ENCODE measurements around the gene STRN3.

The STRN3 gene

DNA sequence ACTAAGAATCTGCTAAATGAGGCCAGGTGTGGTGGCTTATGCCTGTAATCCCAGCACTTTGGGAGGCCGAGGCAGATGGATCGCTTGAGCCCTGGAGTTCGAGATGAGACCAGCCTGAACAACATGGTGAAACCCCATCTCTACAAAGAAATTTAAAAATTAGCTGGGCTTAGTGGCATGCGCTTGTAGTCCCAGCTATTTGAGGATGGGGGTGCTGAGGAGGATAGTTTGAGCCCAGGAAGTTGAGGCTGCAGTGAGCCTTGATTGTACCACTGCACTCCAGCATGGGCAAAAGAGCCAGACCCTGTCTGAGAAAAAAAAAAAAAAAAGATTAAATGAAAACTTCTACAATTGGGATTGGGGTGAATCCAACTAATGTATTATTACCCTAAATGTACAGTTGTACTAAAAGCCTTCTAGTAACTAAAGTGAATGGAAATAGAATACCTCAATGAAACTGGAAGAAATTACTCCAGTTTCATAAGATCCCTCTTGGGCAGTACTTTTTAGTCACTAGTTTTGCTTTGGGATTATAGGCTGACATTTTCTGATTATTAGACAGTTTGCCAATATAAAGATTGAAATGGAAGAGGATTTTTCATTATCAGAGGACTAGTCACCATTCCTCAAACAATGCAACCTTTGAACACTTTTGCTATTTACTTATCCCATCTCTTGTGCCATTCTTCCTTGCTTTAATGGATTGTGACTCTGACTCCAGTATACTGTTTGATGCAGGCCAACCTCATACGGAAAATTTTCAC, 137.5 kb downstream of the STRN3 start:
- TF ChIP-seq TAF1 (IDR thresholded peaks at IDR 0.05; ENCODE audit: borderline replicate concordance, low read depth, low read length) (no peak), POLR2AphosphoS5 (IDR thresholded peaks at IDR 0.05; ENCODE audit: low read depth, low read length) (no peak), POLR2A (IDR thresholded peaks at IDR 0.05; ENCODE audit: low read depth, low read length) (no peak)
- no peak for FAIRE-seq
- no peak for DNase-seq (ENCODE audit: insufficient read length)

DNA sequence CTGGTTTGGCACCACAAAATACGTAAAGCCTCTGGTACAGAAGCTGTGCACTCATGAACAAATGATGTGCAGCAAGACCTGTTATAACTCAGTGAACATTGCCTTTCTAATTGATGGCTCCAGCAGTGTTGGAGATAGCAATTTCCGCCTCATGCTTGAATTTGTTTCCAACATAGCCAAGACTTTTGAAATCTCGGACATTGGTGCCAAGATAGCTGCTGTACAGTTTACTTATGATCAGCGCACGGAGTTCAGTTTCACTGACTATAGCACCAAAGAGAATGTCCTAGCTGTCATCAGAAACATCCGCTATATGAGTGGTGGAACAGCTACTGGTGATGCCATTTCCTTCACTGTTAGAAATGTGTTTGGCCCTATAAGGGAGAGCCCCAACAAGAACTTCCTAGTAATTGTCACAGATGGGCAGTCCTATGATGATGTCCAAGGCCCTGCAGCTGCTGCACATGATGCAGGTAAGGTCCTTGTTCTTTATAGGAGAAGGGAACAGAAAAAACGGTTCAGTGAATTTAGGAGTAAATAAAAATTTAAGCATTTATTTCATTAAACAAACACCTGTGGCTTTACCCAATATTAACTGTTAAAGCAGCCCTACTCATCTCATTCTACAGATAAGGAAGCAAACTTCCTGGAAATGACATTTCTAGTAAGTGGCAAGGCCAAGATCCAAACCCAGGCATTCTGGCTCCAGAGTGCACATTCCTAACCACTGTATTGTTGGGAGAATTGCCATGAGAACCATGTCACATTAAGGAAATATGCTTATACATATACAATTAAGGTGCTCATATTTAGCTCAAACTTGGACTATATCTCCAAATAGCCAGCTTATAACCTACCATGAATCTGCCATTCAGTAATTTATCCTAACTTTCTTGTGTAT, 140.1 kb downstream of the STRN3 start:
- no peak for TF ChIP-seq TAF1 (IDR thresholded peaks at IDR 0.05; ENCODE audit: borderline replicate concordance, low read depth, low read length)
- no peak for TF ChIP-seq POLR2AphosphoS5 (IDR thresholded peaks at IDR 0.05; ENCODE audit: low read depth, low read length)
- no peak for TF ChIP-seq POLR2A (IDR thresholded peaks at IDR 0.05; ENCODE audit: low read depth, low read length)
- no peak for DNase-seq (ENCODE audit: insufficient read length)
- no peak for FAIRE-seq

DNA sequence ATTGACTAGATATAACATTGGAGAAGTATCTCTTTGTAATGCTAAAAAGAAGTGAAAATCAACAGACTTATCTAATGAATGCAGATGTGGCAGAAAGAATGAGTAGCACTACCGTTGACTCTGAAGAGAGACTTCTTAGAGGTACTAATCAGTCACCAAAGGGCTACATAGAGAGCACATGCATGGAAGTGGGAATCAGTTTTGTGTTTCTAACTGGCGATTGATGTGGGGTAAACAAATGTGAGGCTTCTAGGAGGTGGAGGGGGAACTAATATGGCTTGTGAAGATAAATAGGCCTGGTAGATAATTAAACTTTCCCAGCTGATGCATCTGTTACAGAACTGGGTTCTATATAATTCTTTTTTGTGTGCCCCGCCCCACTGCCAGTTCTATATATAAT, 141.3 kb downstream of the STRN3 start:
- FAIRE-seq, result no peak
- TF ChIP-seq POLR2A (IDR thresholded peaks at IDR 0.05; ENCODE audit: low read depth, low read length) (no peak), POLR2AphosphoS5 (IDR thresholded peaks at IDR 0.05; ENCODE audit: low read depth, low read length) (no peak), TAF1 (IDR thresholded peaks at IDR 0.05; ENCODE audit: borderline replicate concordance, low read depth, low read length) (no peak)
- no peak for DNase-seq (ENCODE audit: insufficient read length)

DNA sequence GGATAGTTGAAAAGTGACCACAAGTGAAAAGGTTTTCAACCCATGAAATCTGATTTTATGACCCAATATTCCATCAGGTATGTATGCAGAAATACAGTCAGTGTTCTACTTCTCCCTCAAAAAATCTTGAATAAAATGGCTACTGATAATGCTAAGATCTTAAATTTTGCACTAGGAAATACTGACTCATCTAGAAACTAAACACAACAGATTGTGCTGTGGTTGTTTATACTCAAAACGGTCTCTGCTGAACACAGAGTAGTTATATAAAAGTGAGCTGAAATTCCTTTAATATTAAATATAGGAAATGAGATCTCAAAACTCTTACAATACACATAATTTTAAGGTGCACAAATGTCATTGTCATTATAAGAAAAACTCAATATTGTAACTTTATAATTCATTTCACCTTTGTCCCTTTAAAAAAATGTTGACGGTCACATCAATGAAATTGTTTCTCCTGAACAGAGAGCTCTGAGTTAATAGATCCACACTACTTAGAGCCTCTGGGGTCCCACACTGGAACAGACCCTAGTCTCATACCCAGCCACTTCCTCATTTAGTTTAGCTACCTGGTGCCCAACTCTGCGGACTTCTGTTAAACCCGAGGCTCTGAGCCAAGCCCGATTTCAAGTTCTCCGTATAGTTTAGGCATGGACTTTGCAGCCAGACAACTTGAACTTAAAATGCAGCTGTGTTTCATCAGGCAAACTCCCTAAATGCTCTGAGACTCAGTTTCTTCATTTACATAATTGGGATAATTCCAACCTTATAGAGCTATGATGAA, 142.5 kb downstream of the STRN3 start:
- no peak for FAIRE-seq
- DNase-seq (ENCODE audit: insufficient read length), result no peak
- TF ChIP-seq POLR2AphosphoS5 (IDR thresholded peaks at IDR 0.05; ENCODE audit: low read depth, low read length) (no peak), TAF1 (IDR thresholded peaks at IDR 0.05; ENCODE audit: borderline replicate concordance, low read depth, low read length) (no peak), POLR2A (IDR thresholded peaks at IDR 0.05; ENCODE audit: low read depth, low read length) (no peak)

DNA sequence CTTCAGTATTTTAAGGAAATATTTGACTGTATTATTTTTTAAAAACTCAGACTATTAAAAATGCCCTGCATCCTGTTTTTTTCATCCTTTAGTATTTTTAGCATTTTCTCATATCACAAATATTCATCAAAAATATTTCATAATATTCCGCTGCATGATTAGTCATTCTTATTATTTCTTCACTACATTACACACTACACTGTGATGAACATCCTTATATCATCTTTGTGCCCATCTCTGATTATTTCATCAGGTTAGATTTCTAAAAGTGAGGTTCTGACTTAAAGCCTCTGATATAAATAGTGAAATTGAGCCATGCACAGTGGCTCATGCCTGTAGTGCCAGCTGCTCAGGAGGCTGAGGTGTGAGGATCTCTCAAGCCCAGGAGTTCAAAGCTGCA, 143.7 kb downstream of the STRN3 start:
- TF ChIP-seq TAF1 (IDR thresholded peaks at IDR 0.05; ENCODE audit: borderline replicate concordance, low read depth, low read length) (no peak), POLR2AphosphoS5 (IDR thresholded peaks at IDR 0.05; ENCODE audit: low read depth, low read length) (no peak), POLR2A (IDR thresholded peaks at IDR 0.05; ENCODE audit: low read depth, low read length) (no peak)
- FAIRE-seq, result no peak
- DNase-seq (ENCODE audit: insufficient read length), result no peak

DNA sequence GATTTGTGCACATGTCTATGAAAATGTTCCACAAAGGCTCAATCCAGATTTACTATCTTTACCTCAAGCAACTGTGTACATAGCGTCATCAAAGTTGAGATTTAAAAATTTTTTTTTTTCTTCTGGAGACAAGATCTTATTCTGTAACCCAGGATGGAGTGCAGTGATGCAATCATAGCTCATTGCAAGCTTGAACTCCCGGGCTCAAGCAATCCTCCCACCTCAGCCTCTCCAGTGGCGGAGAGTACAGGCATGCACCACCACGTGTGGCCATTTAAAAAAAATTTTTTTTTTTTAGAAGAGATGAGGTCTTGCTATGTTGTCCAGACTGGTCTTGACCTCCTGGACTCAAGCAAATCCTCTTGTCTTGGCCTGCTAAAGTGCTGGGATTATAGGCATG, 149.5 kb downstream of the STRN3 start:
- no peak for TF ChIP-seq POLR2AphosphoS5 (IDR thresholded peaks at IDR 0.05; ENCODE audit: low read depth, low read length)
- TF ChIP-seq TAF1 (IDR thresholded peaks at IDR 0.05; ENCODE audit: borderline replicate concordance, low read depth, low read length), result no peak
- no peak for TF ChIP-seq POLR2A (IDR thresholded peaks at IDR 0.05; ENCODE audit: low read depth, low read length)
- DNase-seq (ENCODE audit: insufficient read length) (no peak), FAIRE-seq (no peak)

DNA sequence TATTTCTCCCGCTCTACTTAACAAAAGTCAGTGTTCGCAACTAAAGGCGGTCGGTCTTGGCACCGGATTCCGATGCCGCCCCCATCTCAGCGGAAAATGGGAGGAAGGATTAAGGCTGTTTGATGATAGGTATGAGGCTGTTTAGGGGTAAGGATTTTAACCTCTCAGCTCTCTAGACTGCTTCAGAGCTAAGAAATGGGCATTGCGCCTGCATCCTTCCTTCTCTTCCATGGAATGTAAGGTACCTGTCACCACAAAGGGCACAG, 150.5 kb downstream of the STRN3 start:
- TF ChIP-seq TAF1 (IDR thresholded peaks at IDR 0.05; ENCODE audit: borderline replicate concordance, low read depth, low read length) (no peak), POLR2AphosphoS5 (IDR thresholded peaks at IDR 0.05; ENCODE audit: low read depth, low read length) (no peak), POLR2A (IDR thresholded peaks at IDR 0.05; ENCODE audit: low read depth, low read length) (no peak)
- DNase-seq (ENCODE audit: insufficient read length), result no peak
- no peak for FAIRE-seq

DNA sequence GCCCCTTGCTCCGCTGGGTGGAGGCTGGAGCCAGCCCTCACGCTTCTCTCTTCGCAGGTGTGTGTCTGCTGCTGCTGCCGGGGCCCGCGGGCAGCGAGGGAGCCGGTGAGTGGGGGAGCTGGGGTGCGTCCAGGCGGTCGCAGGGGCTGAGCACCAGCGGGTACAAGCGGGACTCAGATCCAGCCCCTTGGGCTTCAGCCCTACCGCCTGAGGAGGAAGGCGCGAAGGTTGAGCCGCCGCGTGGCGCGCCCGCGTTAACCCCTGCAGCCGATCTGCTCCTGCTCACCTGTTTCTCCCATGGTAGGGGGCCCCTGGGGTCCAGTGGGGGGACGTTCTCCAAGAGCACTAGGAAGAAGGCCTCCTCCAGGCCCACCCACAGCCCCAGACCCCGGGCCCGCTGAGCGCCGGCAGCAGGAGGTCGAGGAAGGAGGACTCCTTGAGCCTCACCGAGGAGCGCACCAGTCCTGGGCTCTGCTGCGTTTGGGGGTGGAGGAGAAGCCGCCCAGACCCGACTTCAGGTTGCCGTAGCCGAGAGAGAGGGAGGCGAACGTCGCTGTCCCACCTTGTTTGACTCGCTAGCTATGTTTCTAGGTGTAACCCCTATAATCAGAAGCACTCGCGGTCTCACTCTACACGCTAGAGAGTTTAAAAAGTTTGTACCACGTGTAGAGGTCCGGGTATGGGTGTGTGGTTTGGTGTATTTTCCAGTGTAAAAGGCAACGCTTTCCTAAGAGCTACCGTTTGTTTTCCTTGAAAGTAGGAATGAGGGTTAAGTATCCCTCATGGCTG, 151.0 kb downstream of the STRN3 start:
- FAIRE-seq (peak; percentile 33), DNase-seq (ENCODE audit: insufficient read length) (peak; percentile 28)
- TF ChIP-seq TAF1 (IDR thresholded peaks at IDR 0.05; ENCODE audit: borderline replicate concordance, low read depth, low read length) (no peak), POLR2A (IDR thresholded peaks at IDR 0.05; ENCODE audit: low read depth, low read length) (no peak)

DNA sequence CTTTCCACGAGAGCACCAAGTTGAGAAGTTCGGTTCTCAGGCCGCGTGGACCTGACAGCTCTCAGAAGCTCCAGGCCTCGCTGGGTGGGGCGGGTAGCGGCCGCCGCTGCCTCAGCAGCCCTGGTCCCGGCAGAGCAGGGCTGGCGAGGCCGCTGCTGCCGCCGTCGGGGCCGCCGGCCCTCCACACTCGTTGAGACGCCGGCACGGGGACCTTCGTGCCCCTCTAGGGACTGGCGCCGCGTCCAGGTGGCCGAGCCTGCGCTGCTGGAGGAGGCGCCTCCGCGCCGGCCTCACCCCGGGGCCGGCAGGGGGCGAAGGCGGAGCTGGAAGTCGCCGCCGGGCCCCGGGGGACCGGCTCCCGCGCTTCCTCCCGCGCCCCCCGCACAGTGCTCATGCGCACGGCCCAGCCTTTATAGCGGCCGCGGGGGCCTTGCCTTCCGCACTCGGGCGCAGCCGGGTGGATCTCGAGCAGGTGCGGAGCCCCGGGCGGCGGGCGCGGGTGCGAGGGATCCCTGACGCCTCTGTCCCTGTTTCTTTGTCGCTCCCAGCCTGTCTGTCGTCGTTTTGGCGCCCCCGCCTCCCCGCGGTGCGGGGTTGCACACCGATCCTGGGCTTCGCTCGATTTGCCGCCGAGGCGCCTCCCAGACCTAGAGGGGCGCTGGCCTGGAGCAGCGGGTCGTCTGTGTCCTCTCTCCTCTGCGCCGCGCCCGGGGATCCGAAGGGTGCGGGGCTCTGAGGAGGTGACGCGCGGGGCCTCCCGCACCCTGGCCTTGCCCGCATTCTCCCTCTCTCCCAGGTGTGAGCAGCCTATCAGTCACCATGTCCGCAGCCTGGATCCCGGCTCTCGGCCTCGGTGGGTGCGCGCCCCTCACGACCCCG, 151.8 kb downstream of the STRN3 start, which contains the start of gene COCH:
Gene COCH (plus strand): TSS at position 440 of the 879 bp plus-strand sequence. CDS start 380 bp downstream, at position 820.
- FAIRE-seq, result peak; percentile 79
- DNase-seq (ENCODE audit: insufficient read length), result peak; percentile 66
- TF ChIP-seq POLR2AphosphoS5 (IDR thresholded peaks at IDR 0.05; ENCODE audit: low read depth, low read length) (0 out of 2 replicates have a peak, but pooled peaks have one; percentile 28), POLR2A (IDR thresholded peaks at IDR 0.05; ENCODE audit: low read depth, low read length) (peak; percentile 69; the same call in 1 of the 2 replicates), TAF1 (IDR thresholded peaks at IDR 0.05; ENCODE audit: borderline replicate concordance, low read depth, low read length) (peak; percentile 21; the same call in 1 of the 2 replicates)
